ENCODE data around the gene MAN2B2.

MAN2B2 gene

DNA sequence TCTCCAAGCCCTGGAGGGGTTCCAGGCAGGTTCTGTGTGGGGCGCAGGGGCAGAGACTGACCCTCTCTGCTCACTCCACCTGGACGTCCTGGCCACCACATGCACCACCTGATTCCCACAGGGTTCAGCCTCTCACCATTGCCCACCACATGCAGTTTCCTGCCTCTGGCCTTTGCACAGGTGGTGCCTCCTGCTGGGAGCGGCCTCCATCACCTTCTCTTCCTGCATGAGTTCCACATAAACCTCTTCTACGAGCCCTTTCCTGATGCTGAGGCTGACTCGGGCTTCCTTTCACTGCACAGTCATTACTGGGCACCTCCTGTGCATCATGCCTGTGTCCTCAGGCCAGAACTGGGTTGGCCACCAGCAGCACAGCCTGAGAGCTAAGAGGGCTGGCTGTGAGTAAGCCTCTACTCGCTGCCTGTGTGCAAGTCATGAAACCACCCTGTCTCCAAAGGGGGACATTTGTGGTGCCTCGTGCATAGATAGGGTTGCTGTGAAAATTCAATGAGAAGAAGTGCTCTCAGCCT is 19.9 kb downstream of the MAN2B2 start:
- DNase-seq (ENCODE audit: low read depth in 3 of 3): no peak

- DNase-seq (ENCODE audit: low read depth in 3 of 3): no peak
Observed at GRCh38 chr4:6595897-6596537, 21.0 kb downstream of the MAN2B2 start.

DNA sequence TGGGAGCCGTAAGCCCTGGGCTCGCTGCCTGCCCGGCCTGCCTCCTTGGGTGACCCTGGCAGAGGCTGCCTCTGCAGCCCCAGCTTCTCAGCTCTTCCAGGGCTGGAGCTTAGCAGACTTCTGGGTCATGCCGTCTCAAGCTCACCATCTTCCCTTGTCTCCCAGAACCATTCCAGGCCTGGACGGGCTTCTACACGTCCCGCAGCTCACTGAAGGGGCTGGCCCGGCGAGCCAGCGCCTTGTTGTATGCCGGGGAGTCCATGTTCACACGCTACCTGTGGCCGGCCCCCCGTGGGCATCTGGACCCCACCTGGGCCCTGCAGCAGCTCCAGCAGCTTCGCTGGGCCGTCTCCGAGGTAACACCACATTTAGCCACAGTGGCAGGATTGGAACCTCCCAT is 22.0 kb downstream of the MAN2B2 start:
- no peak for DNase-seq (ENCODE audit: low read depth in 3 of 3)

DNA sequence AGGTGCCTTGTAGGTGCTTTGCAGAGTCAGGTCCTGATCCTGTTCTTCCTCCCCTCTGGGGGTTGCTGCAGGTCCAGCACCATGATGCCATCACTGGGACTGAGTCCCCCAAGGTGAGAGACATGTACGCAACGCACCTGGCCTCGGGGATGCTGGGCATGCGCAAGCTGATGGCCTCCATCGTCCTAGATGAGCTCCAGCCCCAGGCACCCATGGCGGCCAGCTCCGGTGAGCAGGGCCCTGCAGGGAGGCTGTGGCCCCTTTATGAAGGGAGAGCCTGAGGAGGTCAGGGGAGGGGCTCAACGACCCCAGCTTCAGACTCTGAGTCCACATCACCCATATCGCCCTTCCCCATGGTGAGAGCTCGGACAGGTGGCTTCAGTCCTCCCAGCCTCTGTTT is 23.1 kb downstream of the MAN2B2 start:
- DNase-seq (ENCODE audit: low read depth in 3 of 3): no peak

DNA sequence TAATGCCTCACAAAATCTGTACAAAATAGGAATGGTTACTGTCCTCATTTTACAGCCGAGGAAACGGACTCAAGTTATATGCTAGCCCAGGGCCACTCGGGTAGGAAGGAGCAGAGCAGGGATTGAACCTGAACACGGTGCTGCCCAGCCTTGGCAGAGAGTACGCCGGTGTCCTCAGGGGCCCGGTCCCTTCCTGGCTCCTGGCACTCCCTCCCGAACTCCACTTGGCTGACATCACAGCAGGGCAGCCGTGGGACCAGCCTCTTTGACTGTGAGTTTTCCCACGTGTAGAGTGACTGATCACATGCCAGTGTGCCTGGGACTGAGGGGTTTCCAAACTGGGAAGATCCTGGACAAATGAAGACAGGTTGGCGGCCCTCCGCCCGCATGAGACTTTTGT is 23.7 kb downstream of the MAN2B2 start:
- no peak for DNase-seq (ENCODE audit: low read depth in 3 of 3)

DNA sequence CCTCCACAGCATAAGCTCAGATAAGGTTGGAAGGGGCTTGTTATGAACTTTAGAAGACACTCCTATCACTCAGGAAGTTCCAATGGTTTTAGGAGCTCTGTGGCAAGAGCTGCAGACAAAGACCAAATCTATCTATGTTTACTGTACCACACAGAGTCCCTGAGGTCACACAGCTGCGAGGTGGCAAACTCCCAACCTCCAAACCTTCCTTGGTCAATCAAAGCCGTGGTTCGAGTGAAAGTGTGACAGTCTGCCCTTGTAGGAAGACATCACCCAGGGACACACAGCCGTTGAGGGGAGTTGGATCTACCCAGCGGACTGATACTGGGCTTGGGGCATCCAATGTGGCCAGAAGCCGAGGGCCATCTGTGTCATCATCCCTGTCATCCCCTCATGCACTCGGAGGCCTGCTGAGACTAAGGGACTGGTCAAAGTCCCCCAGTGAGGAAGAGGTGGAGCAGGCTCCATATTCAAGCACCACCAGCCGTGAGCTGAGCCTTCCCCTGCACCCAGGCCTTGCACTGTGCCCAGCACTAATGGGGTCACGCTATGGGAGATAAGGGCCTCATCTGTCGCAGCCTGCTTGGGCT is 26.8 kb downstream of the MAN2B2 start:
- no peak for DNase-seq (ENCODE audit: low read depth in 3 of 3)

DNA sequence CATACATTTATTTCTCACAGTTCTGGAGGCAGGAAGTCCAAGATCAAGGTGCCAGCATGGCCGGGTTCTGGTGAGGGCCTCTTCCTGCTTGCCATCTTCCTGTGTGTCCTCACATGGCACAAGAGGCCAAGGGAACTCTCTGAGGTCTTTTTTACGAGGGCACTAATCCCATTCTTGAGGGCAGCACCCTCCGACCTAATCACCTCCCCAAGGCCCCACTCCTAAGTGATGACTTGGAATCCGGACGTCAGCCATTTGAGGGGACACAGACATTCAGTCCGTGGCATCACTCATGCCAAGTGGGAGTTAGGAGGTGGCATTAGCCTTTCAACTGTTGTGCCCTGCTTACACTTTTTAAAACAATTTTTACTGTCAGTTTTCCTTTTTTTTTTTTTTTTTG is 27.3 kb downstream of the MAN2B2 start:
- no peak for DNase-seq (ENCODE audit: low read depth in 3 of 3)

- DNase-seq (ENCODE audit: low read depth in 3 of 3): no peak
Observed at GRCh38 chr4:6603128-6603527, 28.1 kb downstream of the MAN2B2 start.

- no peak for DNase-seq (ENCODE audit: low read depth in 3 of 3)
Observed at GRCh38 chr4:6605114-6605513, 30.1 kb downstream of the MAN2B2 start.

DNA sequence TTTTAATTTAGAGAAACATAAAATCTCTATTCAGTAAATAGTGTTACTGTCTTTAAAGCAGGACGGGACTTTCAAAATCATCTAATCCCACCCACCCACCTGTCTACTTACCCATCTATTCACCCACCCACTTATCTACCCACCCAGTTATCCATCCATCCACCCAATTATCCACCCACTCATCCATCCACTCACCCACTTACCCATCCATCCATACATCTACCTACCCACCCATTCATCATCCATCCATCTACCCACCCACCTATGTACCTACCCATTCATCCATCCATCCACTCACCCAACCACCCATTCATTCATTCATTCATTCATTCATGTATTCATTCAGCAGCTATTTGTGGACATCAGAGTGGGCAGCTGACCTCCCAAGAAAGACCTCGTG is 30.6 kb downstream of the MAN2B2 start:
- no peak for DNase-seq (ENCODE audit: low read depth in 3 of 3)

- no peak for DNase-seq (ENCODE audit: low read depth in 3 of 3)
Observed at GRCh38 chr4:6606465-6607235, 31.7 kb downstream of the MAN2B2 start.

- DNase-seq (ENCODE audit: low read depth in 3 of 3): no peak
Observed at GRCh38 chr4:6607368-6608055, 32.5 kb downstream of the MAN2B2 start.

DNA sequence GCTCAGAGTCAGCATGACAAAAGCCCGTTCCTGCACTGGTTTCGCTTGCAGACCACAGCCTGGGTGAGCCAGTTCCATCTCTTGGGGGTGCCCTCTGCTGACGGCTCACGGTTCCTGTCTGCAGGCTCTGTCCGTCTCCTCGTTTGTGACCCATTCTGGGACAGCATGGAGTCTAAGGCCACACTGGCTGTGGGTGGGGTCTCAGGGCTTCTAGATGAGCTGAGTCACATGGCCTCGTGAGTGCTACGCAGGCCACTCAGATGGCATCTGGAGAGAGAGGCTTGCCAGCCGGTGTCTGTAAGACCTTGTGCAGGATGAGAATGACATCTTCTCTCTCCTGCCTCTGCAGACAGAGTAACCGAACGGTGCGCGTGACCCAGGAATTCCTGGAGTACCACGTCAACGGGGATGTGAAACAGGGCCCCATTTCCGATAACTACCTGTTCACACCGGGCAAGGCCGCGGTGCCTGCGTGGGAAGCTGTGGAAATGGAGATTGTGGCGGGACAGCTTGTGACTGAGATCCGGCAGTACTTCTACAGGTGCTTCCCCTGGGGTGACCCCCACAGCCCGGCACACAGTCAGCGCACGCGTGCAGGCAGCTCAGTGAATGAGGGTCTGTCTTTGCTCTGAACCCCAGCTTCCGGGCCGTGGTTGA is 33.9 kb downstream of the MAN2B2 start:
- no peak for DNase-seq (ENCODE audit: low read depth in 3 of 3)

DNA sequence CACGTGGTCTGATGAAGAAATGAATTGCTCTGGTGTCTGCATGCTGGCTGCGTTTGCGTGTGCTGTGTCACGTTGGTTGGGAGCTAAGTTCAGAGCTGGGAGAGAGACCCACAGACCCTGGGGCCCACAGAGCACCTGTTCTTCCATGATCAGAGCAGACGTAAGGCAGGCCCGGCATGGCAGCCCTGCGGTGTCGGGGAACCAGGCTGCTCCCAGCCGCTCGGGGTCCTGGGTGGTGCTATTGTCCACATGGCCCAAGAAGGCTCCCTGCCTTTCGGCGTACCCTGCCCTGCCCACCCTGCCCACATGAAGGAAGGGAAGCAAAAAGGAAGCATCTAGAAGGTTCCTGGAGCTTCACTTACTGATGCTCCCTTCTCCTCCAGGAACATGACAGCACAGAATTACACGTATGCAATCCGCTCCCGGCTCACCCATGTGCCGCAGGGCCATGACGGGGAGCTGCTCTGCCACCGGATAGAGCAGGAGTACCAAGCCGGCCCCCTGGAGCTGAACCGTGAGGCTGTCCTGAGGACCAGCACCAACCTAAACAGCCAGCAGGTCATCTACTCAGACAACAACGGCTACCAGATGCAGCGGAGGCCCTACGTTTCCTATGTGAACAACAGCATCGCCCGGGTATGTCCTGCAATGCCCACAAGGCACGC is 34.6 kb downstream of the MAN2B2 start:
- DNase-seq (ENCODE audit: low read depth in 3 of 3): no peak

DNA sequence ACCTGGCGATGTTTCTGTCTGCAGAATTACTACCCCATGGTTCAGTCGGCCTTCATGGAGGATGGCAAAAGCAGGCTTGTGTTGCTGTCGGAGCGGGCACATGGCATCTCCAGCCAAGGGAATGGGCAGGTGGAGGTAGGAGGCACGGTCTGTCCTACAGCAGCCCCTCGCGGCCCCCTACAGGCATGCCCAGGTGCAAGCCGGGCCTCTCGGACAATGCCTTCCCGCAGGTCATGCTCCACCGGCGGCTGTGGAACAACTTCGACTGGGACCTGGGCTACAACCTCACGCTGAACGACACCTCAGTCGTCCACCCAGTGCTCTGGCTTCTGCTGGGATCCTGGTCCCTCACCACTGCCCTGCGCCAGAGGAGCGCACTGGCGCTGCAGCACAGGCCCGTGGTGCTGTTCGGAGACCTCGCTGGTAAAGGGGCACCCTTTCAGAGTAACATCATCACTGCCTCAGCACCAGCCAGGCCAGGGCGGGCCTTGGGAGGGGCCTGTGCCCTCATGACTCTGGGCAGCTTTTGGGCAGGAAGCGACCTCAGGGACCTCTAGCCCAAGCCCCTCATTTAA is 36.0 kb downstream of the MAN2B2 start:
- no peak for DNase-seq (ENCODE audit: low read depth in 3 of 3)

GRCh38 chr4:6612961-6613675 is 38.1 kb downstream of the MAN2B2 start:
- DNase-seq (ENCODE audit: low read depth in 3 of 3): no peak

GRCh38 chr4:6613676-6614651 is 39.0 kb downstream of the MAN2B2 start:
- DNase-seq (ENCODE audit: low read depth in 3 of 3): no peak

- no peak for DNase-seq (ENCODE audit: low read depth in 3 of 3)
Observed at GRCh38 chr4:6614701-6615230, 39.8 kb downstream of the MAN2B2 start.
